ENCODE measurements around the gene COL5A1. TPM values are rescaled to one million over a fixed set of nuclear protein-coding genes. Genes with fewer than 3 reads are reported as not detected.

COL5A1 gene
- total and polyA plus RNA-seq, 2 experiments from 2014 or later = 2.5 to 13.1 TPM

GRCh38 chr9:134620751-134621557 is 20.6 kb upstream of the COL5A1 start:
- no peaks in the 10 kb centered on the region for H3F3A ChIP-seq (replicated peaks; ENCODE audit: low read depth)
- H3K27me3 Mint-ChIP-seq (ENCODE audit: insufficient read depth, low read depth, poor library complexity) = peaks cover 6% of the 10 kb centered on the region
- TF ChIP-seq ETS1 (IDR thresholded peaks at IDR 0.05) = no peak
- no peak for TF ChIP-seq CREB1 (CRISPR knock-in tag; IDR thresholded peaks at IDR 0.05; ENCODE audit: low read depth)
- TF ChIP-seq, protein P1, sequence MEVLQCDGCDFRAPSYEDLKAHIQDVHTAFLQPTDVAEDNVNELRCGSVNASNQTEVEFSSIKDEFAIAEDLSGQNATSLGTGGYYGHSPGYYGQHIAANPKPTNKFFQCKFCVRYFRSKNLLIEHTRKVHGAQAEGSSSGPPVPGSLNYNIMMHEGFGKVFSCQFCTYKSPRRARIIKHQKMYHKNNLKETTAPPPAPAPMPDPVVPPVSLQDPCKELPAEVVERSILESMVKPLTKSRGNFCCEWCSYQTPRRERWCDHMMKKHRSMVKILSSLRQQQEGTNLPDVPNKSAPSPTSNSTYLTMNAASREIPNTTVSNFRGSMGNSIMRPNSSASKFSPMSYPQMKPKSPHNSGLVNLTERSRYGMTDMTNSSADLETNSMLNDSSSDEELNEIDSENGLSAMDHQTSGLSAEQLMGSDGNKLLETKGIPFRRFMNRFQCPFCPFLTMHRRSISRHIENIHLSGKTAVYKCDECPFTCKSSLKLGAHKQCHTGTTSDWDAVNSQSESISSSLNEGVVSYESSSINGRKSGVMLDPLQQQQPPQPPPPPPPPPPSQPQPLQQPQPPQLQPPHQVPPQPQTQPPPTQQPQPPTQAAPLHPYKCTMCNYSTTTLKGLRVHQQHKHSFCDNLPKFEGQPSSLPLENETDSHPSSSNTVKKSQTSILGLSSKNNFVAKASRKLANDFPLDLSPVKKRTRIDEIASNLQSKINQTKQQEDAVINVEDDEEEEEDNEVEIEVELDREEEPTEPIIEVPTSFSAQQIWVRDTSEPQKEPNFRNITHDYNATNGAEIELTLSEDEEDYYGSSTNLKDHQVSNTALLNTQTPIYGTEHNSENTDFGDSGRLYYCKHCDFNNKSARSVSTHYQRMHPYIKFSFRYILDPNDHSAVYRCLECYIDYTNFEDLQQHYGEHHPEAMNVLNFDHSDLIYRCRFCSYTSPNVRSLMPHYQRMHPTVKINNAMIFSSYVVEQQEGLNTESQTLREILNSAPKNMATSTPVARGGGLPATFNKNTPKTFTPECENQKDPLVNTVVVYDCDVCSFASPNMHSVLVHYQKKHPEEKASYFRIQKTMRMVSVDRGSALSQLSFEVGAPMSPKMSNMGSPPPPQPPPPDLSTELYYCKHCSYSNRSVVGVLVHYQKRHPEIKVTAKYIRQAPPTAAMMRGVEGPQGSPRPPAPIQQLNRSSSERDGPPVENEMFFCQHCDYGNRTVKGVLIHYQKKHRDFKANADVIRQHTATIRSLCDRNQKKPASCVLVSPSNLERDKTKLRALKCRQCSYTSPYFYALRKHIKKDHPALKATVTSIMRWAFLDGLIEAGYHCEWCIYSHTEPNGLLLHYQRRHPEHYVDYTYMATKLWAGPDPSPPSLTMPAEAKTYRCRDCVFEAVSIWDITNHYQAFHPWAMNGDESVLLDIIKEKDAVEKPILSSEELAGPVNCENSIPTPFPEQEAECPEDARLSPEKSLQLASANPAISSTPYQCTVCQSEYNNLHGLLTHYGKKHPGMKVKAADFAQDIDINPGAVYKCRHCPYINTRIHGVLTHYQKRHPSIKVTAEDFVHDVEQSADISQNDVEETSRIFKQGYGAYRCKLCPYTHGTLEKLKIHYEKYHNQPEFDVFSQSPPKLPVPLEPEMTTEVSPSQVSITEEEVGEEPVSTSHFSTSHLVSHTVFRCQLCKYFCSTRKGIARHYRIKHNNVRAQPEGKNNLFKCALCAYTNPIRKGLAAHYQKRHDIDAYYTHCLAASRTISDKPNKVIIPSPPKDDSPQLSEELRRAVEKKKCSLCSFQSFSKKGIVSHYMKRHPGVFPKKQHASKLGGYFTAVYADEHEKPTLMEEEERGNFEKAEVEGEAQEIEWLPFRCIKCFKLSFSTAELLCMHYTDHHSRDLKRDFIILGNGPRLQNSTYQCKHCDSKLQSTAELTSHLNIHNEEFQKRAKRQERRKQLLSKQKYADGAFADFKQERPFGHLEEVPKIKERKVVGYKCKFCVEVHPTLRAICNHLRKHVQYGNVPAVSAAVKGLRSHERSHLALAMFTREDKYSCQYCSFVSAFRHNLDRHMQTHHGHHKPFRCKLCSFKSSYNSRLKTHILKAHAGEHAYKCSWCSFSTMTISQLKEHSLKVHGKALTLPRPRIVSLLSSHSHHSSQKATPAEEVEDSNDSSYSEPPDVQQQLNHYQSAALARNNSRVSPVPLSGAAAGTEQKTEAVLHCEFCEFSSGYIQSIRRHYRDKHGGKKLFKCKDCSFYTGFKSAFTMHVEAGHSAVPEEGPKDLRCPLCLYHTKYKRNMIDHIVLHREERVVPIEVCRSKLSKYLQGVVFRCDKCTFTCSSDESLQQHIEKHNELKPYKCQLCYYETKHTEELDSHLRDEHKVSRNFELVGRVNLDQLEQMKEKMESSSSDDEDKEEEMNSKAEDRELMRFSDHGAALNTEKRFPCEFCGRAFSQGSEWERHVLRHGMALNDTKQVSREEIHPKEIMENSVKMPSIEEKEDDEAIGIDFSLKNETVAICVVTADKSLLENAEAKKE (CRISPR knock-in tag; IDR thresholded peaks at IDR 0.05) = no peak
- TF ChIP-seq CTCF (conservative IDR thresholded peaks at IDR 0.05; ENCODE audit: low read depth in 2 of 2) = no peak
- no peak for TF ChIP-seq STAT1 (IDR thresholded peaks at IDR 0.05; ENCODE audit: unreplicated experiment)
- TF ChIP-seq EZH2phosphoT487 (IDR thresholded peaks at IDR 0.05; ENCODE audit: unreplicated experiment) = no peak
- no peak for TF ChIP-seq REST (IDR thresholded peaks at IDR 0.05; ENCODE audit: unreplicated experiment)
- TF ChIP-seq POLR2AphosphoS5 (IDR thresholded peaks at IDR 0.05; ENCODE audit: low read depth) = no peak
- no peak for TF ChIP-seq NANOG (IDR thresholded peaks at IDR 0.05; ENCODE audit: borderline replicate concordance)
- no peak for TF ChIP-seq ZNF114 (CRISPR knock-in tag; IDR thresholded peaks at IDR 0.05)
- TF ChIP-seq JUNB (IDR thresholded peaks at IDR 0.05; ENCODE audit: unreplicated experiment) = no peak
- ATAC-seq = no peak
- peaks cover 30% of the 10 kb centered on the region for H3K4me1 Mint-ChIP-seq
- DNase-seq (ENCODE audit: low spot score) = no peak
- H3K4me3 Mint-ChIP-seq = no peak overlapping the region
- no peaks in the 10 kb centered on the region; the same call in 2 of the 3 replicates for H3K9me3 Mint-ChIP-seq
- H3K4me1 ChIP-seq (ENCODE audit: insufficient read depth) = no peaks in the 10 kb centered on the region
- H3K27ac Mint-ChIP-seq = no peak overlapping the region
- H2AFZ ChIP-seq = no peak overlapping the region
- no peaks in the 10 kb centered on the region for H3K27me3 ChIP-seq (ENCODE audit: insufficient read depth)
- H3K27ac ChIP-seq (ENCODE audit: low read depth) = no peak overlapping the region
- H3K9me2 ChIP-seq (ENCODE audit: insufficient read depth) = no peaks in the 10 kb centered on the region
- no peaks in the 10 kb centered on the region for H3K36me3 ChIP-seq (ENCODE audit: insufficient read depth)
- no peaks in the 10 kb centered on the region for H3K79me2 ChIP-seq (replicated peaks; ENCODE audit: insufficient read depth)
- H3K4me2 ChIP-seq = no peak overlapping the region
- no peaks in the 10 kb centered on the region for H3K36me3 Mint-ChIP-seq (ENCODE audit: low read depth)
- H3K4me3 ChIP-seq = no peak overlapping the region
- no peaks in the 10 kb centered on the region for H4K20me1 ChIP-seq (replicated peaks; ENCODE audit: insufficient read depth)

Measured in GM23338 (cell line).